ENCODE measurements around the gene OR6C68. TPM values are rescaled to one million over a fixed set of nuclear protein-coding genes. Genes with fewer than 3 reads are reported as not detected.

Gene OR6C68
- total RNA-seq, 1 donor from 2014 or later: not detected

Other genes starting within 250 kb of the OR6C68 start
- gene OR6C74, start 247.8 kb upstream of the OR6C68 start, total RNA-seq (ENCODE audit: low replicate concordance): not detected in 2 replicates
- gene OR6C6, start 195.8 kb upstream of the OR6C68 start, total RNA-seq (ENCODE audit: low replicate concordance): not detected in 2 replicates
- gene OR6C1, start 178.0 kb upstream of the OR6C68 start, total RNA-seq (ENCODE audit: low replicate concordance): not detected in 2 replicates
- gene OR6C3, start 161.6 kb upstream of the OR6C68 start, total RNA-seq (ENCODE audit: low replicate concordance): not detected in 2 replicates
- not detected in 2 replicates for gene OR6C75, start 129.4 kb upstream of the OR6C68 start, total RNA-seq (ENCODE audit: low replicate concordance)
- not detected in 2 replicates for gene OR6C65, start 91.8 kb upstream of the OR6C68 start, total RNA-seq (ENCODE audit: low replicate concordance)
- gene OR6C76, start 66.1 kb upstream of the OR6C68 start, total RNA-seq (ENCODE audit: low replicate concordance): not detected in 2 replicates
- gene OR6C2, start 48.3 kb upstream of the OR6C68 start, total RNA-seq (ENCODE audit: low replicate concordance): not detected in 2 replicates
- gene OR6C70, start 22.2 kb upstream of the OR6C68 start, total RNA-seq (ENCODE audit: low replicate concordance): not detected in 2 replicates
- not detected in 2 replicates for gene OR6C4, start 57.2 kb downstream of the OR6C68 start, total RNA-seq (ENCODE audit: low replicate concordance)
- gene OR2AP1, start 80.1 kb downstream of the OR6C68 start, total RNA-seq (ENCODE audit: low replicate concordance): not detected in 2 replicates
- not detected in 2 replicates for gene OR10P1, start 144.5 kb downstream of the OR6C68 start, total RNA-seq (ENCODE audit: low replicate concordance)
- 10.4 and 39.2 TPM in 2 replicates for gene ITGA7, start 215.5 kb downstream of the OR6C68 start, total RNA-seq (ENCODE audit: low replicate concordance)
- 89.9 and 98.6 TPM in 2 replicates for gene BLOC1S1, start 223.7 kb downstream of the OR6C68 start, total RNA-seq (ENCODE audit: low replicate concordance)
- 7.4 and 14.1 TPM in 2 replicates for gene RDH5, start 228.0 kb downstream of the OR6C68 start, total RNA-seq (ENCODE audit: low replicate concordance)
- 525 and 567 TPM in 2 replicates for gene CD63, start 236.6 kb downstream of the OR6C68 start, total RNA-seq (ENCODE audit: low replicate concordance)